ENCODE data around the gene FRMD3. TPM values are rescaled to one million over a fixed set of nuclear protein-coding genes. Genes with fewer than 3 reads are reported as not detected.

Gene FRMD3
- total RNA-seq, 1 donor from 2014 or later: 0.59 TPM

DNA sequence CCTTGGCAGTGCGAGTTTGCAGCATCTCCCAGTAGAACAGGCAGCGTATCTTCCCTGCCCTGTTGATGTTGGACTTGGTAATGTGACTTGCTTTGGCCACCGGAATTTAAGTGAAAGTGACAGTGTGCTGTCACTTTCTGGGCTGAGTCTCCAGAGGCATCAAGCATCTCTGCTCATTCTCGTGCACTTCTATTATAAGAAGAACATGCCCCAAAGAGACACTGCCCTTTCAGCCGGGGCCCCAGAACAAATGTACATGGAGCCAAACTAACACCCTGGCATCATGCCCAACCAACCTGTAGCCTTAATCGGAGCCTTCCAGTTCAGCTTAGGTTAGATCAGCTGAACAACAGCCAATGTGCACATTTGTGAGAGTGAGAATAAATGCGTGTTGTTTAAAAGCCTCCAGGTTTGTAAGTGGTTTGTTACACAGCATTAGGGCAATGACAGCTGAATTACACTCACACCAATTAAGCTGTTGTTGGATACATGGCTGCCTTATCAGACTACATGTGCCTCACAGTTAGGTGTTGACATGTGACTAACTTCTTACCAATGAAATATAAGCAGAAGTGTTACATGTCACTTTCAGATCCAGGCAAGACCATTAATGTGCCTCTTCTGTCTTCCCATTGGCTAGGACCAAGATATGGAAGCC, 22.1 kb upstream of the FRMD3 start:
- Mint-ChIP-seq H3K4me3 (ENCODE audit: unreplicated experiment) (no peak overlapping the region), H3K36me3 (ENCODE audit: low read depth, unreplicated experiment) (no peaks in the 10 kb centered on the region), H3K27me3 (ENCODE audit: unreplicated experiment) (no peaks in the 10 kb centered on the region), H3K27ac (ENCODE audit: unreplicated experiment) (no peak overlapping the region), H3K9me3 (ENCODE audit: unreplicated experiment) (no peaks in the 10 kb centered on the region), H3K4me1 (ENCODE audit: unreplicated experiment) (no peaks in the 10 kb centered on the region)
- no peak for DNase-seq (ENCODE audit: low spot score)
- no peak for TF ChIP-seq CTCF (IDR thresholded peaks at IDR 0.05; ENCODE audit: unreplicated experiment)

DNA sequence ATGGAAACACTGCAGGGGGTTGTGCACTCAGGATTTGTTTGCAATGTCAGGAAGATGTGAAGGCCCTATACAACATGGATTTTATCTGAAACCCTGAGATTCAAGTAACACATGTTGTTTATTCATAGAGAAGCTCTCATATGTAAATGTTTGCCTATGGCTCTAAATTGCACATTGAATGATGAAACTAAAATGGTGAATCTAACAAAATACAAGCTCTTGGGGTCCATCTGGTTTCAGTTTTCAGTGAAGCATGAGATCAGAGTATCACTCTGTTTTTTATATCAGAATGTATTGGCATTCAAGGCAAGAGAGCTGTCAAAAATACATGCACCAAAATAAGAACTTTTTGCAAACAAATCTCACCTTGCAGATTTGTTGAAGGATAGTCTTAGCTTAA, 19.6 kb upstream of the FRMD3 start:
- H3K27me3 Mint-ChIP-seq (ENCODE audit: unreplicated experiment): no peaks in the 10 kb centered on the region
- no peak for DNase-seq (ENCODE audit: low spot score)
- H3K27ac Mint-ChIP-seq (ENCODE audit: unreplicated experiment): no peak overlapping the region
- no peaks in the 10 kb centered on the region for H3K9me3 Mint-ChIP-seq (ENCODE audit: unreplicated experiment)
- no peak overlapping the region for H3K4me3 Mint-ChIP-seq (ENCODE audit: unreplicated experiment)
- no peaks in the 10 kb centered on the region for H3K4me1 Mint-ChIP-seq (ENCODE audit: unreplicated experiment)
- no peak for TF ChIP-seq CTCF (IDR thresholded peaks at IDR 0.05; ENCODE audit: unreplicated experiment)
- H3K36me3 Mint-ChIP-seq (ENCODE audit: low read depth, unreplicated experiment): peaks cover 6% of the 10 kb centered on the region

DNA sequence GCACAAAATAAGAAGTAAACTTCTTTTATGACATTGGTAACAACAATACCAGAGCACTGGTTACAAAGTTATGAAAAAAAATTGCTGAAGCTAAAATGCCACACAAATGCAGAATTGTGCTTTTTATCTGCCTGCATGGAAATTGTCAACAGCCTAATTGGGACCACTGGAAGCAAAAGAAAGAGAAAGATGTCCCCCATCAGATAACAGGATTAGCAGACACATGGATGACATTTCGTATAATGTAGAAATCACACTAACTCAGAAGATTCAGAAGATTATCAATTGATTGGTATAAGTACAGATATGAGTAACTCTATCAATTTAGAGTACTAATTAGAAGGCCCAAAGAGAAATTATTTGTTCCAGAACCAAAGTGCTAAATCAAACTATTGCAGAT, 19.1 kb upstream of the FRMD3 start:
- no peak overlapping the region for H3K27ac Mint-ChIP-seq (ENCODE audit: unreplicated experiment)
- no peaks in the 10 kb centered on the region for H3K27me3 Mint-ChIP-seq (ENCODE audit: unreplicated experiment)
- no peak for TF ChIP-seq CTCF (IDR thresholded peaks at IDR 0.05; ENCODE audit: unreplicated experiment)
- no peak for DNase-seq (ENCODE audit: low spot score)
- H3K4me1 Mint-ChIP-seq (ENCODE audit: unreplicated experiment): no peaks in the 10 kb centered on the region
- no peaks in the 10 kb centered on the region for H3K9me3 Mint-ChIP-seq (ENCODE audit: unreplicated experiment)
- H3K36me3 Mint-ChIP-seq (ENCODE audit: low read depth, unreplicated experiment): peaks cover 6% of the 10 kb centered on the region
- no peak overlapping the region for H3K4me3 Mint-ChIP-seq (ENCODE audit: unreplicated experiment)

DNA sequence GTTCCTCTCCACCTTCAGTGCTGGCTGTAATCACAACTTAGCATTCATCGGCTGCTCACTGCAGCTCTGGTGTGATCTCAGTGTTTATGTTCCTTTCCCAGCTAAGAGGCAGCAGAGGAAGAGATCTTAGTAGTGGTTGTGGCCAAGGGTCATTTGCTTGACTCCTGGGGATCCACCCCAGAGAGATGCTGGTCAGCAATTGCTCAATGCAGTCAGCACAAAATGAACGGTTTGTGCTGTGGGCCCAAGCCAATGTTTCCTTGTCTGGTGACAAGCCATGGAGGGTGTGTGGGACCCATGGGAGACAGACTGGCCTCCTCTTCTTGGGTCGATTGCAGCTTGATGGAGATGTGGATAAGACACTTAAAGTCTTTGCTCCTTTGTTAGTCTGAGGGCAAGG, 16.1 kb upstream of the FRMD3 start:
- H3K27ac Mint-ChIP-seq (ENCODE audit: unreplicated experiment): no peak overlapping the region
- H3K4me3 Mint-ChIP-seq (ENCODE audit: unreplicated experiment): no peak overlapping the region
- H3K9me3 Mint-ChIP-seq (ENCODE audit: unreplicated experiment): peaks cover 6% of the 10 kb centered on the region
- no peaks in the 10 kb centered on the region for H3K27me3 Mint-ChIP-seq (ENCODE audit: unreplicated experiment)
- no peak for DNase-seq (ENCODE audit: low spot score)
- TF ChIP-seq CTCF (IDR thresholded peaks at IDR 0.05; ENCODE audit: unreplicated experiment): no peak
- peaks cover 6% of the 10 kb centered on the region for H3K36me3 Mint-ChIP-seq (ENCODE audit: low read depth, unreplicated experiment)
- H3K4me1 Mint-ChIP-seq (ENCODE audit: unreplicated experiment): no peaks in the 10 kb centered on the region

DNA sequence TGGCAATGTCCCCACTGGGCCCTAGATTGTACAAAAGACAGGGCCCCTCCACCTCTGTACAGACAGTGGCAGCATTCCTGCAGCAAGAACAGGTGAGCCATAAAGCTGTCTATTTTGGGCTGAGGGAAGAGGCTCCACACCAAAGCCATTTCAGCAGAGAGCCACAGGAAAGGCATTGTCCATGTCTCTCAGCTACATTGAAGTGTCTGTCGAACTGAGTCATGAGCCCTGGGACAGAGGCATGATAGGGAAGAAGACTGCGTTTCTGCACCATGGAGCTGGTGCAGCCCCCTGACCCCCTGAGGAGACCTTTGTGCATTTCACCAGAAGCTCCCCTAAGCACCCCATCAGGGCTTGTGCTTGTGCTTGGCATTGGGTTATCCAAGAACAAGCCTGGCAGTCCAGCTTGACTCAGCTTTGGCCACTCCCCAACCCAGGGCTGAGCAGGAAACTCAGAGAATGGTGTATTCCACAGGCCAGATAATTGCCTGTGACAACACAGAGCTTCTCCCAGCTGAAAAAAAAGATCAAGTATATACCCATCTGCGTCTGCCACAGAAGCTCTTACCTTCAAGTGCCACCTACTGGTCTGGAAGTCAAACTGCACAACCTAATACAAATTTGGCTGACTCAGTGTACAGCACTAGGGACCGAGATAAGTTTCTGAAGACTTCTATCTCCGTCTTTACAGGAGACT, 5.9 kb upstream of the FRMD3 start:
- Mint-ChIP-seq H3K27me3 (ENCODE audit: unreplicated experiment) (peaks cover 9% of the 10 kb centered on the region), H3K4me1 (ENCODE audit: unreplicated experiment) (peaks cover under 1% of the 10 kb centered on the region), H3K36me3 (ENCODE audit: low read depth, unreplicated experiment) (no peaks in the 10 kb centered on the region), H3K27ac (ENCODE audit: unreplicated experiment) (no peak overlapping the region), H3K4me3 (ENCODE audit: unreplicated experiment) (no peak overlapping the region), H3K9me3 (ENCODE audit: unreplicated experiment) (no peaks in the 10 kb centered on the region)
- peak; percentile 14 for DNase-seq (ENCODE audit: low spot score)
- peak; percentile 81 for TF ChIP-seq CTCF (IDR thresholded peaks at IDR 0.05; ENCODE audit: unreplicated experiment)
